Fibroblast of peridontal ligament (primary cell): ENCODE data around the gene NPAT.

ENCODE experiments used
- DNase-seq: peaks from one replicate; pipeline ENCODE4 v3.0.0-alpha.2; 2010; ENCODE audit errors: extremely low read depth

NPAT gene

DNA sequence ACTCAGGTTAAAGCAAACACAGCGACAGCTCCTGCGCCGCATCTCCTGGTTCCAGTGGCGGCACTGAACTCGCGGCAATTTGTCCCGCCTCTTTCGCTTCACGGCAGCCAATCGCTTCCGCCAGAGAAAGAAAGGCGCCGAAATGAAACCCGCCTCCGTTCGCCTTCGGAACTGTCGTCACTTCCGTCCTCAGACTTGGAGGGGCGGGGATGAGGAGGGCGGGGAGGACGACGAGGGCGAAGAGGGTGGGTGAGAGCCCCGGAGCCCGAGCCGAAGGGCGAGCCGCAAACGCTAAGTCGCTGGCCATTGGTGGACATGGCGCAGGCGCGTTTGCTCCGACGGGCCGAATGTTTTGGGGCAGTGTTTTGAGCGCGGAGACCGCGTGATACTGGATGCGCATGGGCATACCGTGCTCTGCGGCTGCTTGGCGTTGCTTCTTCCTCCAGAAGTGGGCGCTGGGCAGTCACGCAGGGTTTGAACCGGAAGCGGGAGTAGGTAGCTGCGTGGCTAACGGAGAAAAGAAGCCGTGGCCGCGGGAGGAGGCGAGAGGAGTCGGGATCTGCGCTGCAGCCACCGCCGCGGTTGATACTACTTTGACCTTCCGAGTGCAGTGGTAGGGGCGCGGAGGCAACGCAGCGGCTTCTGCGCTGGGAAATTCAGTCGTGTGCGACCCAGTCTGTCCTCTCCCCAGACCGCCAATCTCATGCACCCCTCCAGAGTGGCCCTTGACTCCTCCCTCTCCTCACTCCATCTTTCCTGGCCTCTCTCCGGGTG lies at the start of gene NPAT, which contains the start of gene ATM:
Gene NPAT (minus strand): TSS at position 65 of the 774 bp plus-strand sequence. CDS start 102 bp downstream, outside the sequence.
Gene ATM (plus strand): TSS at position 494 of the 774 bp plus-strand sequence. CDS start 4,558 bp downstream, outside the sequence.
- peak; percentile 99 for DNase-seq

DNA sequence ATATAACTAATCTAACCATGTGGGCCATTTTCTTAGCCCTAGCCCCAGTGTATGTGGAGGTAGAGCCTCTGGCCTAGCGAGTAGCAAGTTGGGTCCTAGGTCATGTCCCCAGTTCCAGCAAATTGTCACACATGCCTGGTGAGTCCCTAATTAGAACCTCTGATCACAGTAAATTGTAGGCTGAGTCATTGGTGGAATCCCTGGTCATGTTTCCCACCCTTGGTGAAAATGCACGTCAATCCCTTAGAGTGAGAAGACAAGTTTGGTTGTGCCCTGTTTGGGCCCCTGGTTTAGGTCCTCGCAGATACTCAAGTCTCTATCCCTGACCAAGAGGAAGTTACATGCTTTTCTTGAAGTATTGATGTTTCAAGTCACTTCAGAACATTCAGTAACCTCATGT lies 47.1 kb upstream of the NPAT start:
- no peak for DNase-seq

GRCh38 chr11:108253176-108253575 lies 30.7 kb upstream of the NPAT start:
- no peak for DNase-seq

GRCh38 chr11:108246885-108247284 lies 24.4 kb upstream of the NPAT start:
- DNase-seq: no peak

- DNase-seq: no peak
Measured at GRCh38 chr11:108246308-108246707, 23.9 kb upstream of the NPAT start.

- DNase-seq: no peak
Measured at GRCh38 chr11:108242422-108242821, 20.0 kb upstream of the NPAT start.

- no peak for DNase-seq
Measured at GRCh38 chr11:108241330-108242037, 19.0 kb upstream of the NPAT start.

- DNase-seq: no peak
Measured at GRCh38 chr11:108239076-108239475, 16.6 kb upstream of the NPAT start.

- DNase-seq: no peak
Measured at GRCh38 chr11:108237058-108237481, 14.6 kb upstream of the NPAT start.

DNA sequence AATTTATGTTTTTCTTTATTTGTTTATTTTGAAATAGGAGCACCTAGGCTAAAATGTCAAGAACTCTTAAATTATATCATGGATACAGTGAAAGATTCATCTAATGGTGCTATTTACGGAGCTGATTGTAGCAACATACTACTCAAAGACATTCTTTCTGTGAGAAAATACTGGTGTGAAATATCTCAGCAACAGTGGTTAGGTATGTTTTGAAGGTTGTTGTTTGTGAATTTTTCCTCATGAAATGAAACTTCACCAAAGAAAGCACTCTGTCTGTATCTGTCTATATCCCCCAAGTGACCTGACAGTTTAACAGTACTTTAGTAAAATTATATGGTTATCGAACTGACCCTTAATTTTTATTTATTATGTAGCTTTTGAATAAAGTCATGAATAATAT lies 13.2 kb upstream of the NPAT start:
- DNase-seq: no peak

- DNase-seq: no peak
Measured at GRCh38 chr11:108235192-108235591, 12.8 kb upstream of the NPAT start.

GRCh38 chr11:108233277-108233945 lies 11.0 kb upstream of the NPAT start:
- DNase-seq: no peak

GRCh38 chr11:108228251-108228650 lies 5.8 kb upstream of the NPAT start:
- DNase-seq: peak; percentile 12

DNA sequence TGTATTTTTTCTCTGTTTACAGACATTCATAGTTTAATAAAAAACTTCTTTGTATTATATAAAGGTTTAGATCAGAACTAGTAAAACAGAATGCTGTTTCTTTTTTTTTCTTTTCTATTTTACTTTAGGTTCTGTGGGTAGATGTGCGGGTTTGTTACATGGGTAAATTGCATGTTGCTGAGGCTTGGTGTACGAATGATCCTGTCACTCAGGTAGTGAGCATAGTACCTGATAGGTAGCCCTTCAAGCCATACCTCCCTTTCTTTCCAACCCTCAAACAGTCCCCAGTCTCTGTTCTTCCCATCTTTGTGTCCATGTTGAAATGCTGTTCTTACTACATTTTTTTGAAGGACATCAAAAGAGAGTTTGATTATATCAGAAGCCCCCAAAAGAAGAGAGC lies 3.6 kb upstream of the NPAT start:
- DNase-seq: no peak

GRCh38 chr11:108224911-108225786 lies 2.7 kb upstream of the NPAT start:
- no peak for DNase-seq

GRCh38 chr11:108224366-108224765 lies 1.9 kb upstream of the NPAT start:
- no peak for DNase-seq

DNA sequence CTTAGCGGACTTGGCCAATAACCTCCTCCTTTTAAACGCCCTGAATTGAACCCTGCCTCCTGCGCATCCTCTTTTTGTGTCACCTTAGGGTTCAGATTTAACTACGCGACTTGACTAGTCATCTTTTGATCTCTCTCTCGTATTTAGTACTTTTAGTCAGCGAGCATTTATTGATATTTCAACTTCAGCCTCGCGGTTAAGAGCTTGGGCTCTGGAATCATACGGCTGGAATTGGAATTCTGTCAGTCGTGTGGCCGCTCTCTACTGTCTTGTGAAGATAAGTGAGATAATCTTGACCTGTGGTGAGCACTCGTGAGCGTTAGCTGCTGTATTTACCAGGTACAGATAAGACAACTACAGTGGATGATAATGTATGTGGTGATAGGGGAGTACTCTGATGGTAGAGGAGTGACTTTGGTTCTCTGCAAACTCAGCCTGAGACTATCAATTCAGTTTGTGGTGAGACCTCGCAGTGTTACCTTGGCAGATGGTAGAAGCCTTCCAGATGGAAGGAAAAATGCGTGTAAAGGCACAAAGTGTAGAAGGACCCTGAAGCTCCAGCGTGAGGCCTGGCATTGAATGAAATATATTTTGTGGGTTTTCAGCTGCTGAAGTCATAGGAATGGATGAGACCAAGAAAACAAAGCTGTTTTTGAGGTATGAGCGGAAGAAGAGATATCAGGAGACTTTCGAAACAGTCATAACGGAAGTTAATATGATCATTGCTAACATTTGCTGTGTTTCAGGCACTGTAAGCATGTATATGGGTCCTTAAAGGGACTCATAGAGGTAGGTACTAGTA lies 1.1 kb upstream of the NPAT start:
- DNase-seq: no peak

GRCh38 chr11:108221911-108222573 lies 396 bp downstream of the NPAT start:
- DNase-seq: no peak

DNA sequence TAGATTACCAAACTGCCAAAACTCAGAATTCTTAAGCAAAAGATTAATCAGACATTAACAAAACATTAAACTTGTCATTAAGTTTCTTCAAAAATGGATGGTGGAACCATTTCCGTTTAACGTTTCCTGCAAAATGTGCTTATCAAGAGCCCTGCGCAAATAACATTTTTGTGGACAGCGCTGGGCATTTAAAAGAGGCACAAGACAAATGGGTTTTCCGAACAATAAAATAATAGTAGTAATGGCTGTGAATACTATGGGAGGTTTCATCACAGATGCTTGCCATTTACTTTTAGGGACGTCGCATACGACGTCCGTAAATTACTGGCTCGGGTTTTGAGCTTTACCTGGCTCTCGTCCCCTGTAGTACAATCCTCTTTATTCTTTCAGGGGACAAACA lies 1.1 kb downstream of the NPAT start:
- peak; percentile 54 for DNase-seq

GRCh38 chr11:108220721-108221336 lies 1.6 kb downstream of the NPAT start:
- DNase-seq: peak; percentile 23
